GM04503 (cell line): Measurements from ENCODE around the gene EPOP.

Experiments
- DNase-seq: peaks from one replicate; pipeline ENCODE4 v3.0.0-alpha.2; 2012; ENCODE audit warnings: low read depth

Gene EPOP

DNA sequence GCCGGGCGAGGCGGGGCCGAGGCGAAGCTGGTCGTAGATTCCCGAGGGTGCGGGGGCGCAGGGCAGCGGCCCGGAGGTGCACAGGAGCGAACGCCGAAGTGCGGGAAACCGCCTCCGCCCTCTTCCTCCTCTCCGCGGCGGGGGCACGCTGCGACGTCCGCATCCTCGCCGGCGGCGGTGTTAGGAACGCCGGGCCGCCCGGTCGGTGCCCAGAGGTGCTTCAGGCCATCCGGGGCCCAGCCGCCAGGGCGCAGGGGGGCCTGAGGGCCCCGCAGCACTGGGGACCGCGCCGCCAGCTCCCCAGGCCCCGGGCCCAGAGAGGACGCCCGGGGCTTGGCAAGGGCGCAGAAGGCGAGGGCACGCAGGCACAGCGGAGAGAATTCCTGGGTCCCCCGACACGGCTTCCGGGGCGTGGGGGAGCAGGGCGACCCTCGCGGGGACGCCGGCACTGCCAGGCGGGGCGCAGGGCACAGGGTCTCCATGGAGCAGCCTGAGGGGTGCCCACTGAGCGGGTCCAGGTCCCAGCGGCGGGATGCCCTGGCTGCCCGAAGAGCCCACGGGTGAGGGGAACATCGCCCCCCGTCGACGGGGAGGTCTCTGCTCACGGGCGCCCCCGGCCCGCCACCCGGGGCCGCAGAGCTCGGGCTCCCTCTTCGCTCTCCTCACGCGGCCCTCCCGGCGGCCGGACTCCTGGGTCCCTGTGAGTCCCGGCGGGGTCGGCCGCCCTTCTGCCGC lies 576 bp downstream of the EPOP start:
- no peak for DNase-seq

DNA sequence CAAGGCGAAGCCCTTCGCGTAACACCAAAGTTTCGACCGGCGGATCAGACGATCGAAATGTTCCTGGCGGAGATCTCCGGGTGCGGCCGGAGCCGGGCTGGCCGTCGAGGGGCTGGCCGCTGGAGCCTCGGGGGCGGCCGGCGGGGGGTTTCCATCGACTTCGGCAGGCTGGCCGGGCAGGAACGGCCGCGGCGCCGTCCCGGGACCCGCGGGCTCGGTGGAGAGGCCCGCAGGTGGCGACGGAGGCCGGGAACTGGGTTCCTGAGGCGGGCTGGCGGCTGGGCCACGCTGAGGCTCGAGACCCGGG lies 1.1 kb downstream of the EPOP start:
- DNase-seq = no peak

DNA sequence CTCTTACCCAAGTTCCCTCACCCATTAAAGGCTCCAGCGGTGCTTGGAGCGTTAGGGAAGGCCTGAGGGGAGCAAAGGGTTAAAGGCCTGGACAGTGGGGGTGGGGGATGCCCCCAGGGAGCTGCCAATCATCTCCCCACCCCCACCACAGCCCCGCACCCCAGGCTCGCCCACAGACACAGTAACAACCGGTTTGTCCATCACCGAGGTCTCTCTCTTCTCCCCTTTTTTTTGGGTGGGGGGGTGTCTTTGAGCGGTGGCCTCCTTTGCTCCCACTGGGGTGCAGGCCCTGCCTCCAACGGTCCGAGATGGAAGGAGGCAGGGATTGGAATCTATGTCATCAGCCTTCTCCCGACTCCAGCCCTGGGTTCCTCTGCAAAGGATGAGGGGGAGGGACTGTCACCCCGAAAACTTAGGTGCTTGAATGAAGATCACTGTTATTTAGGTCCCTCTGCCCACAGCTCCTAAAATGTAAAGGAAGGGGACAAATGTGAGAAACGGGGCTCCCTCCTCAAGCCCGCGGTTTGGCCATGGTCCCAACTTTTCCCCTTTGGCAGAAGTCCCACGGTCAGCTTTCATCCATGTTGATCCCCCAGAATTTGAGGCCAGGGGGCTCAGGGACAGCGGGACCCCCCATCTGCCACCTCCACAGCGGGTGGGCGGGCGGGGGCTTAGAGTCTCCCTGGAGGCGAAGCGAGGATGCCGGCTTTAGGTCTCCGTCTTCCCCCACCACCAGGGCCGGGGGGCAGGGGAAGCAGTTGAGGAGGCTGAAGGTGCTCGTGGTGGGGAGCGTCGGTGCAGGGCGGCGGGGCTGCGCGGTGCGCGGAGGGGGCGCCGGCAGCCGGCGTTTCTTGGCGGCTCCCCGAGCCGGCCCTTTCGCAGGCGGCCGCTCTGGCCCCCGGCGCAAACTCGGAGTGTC lies 1.7 kb downstream of the EPOP start:
- no peak for DNase-seq

DNA sequence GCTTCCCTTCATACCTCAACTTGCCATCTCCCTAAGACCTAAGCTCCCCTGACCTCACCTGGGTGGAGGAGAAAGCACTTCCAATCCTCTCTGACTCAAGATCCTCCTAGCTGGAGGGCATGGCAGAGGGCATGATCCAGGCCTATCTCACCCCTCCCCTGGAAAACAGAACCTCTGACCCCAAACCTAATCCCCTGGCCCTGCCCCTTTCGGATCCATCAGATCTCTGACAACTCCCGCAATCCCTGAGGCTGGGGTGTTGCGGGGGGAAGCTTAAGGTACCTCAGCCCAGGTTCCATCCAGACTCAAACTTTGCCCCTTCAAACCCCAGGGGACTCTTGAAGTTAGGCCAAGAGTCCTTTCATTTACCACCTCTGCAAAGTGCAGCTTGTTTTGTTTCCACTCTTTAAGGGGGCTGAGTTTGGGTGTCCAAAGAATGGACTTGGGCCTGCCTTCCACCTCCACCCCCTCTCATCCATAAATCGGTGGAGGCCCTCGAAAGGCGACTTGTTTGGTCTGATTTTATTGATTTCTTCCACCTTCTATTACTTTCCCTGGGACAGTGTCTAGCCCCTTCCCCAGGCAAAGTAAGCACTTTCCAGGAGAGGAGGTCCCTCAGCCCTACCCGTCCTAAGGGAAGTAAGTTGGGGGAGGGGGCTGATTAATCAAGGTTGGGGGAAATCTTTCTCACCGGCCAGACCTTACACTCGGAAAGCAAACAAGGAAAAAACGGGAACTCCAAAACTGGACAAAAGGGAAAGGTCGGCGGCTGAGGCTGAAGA lies 2.6 kb downstream of the EPOP start:
- no peak for DNase-seq

DNA sequence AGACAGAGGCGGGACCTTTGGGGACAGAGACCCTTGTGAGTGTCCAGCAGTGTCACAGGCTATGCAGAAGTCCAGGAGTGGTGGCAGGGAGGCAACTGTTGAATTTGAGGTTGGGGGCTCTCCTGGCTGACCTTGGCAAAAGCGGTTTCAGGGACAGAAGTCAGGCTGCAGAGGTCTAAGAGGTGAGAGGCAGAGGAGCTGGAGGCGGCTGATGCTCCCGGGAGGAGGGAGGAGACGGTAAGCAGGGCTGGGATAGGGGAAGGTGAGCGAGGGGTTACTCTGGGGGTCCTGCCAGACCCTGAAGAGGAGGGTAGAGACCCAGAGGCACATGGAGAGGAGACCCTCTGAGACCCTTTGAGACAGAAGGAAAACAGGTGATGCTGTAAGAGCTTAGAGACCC lies 5.2 kb downstream of the EPOP start:
- no peak for DNase-seq

DNA sequence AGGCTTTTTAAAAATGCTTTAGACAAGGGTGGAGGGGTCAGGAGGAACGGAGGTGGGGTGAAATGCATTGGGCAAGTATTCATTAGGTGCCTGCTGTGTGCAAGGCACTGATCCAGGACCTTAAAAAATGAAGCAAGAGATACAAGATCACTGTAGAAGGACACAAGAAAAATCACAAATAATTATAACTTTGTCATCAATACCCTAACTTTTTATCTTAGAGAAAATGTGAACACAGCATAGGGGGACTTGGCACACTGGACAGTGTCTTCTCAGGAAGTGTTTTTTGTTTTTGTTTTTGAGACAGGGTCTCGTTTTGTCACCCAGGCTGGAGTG lies 7.0 kb downstream of the EPOP start:
- DNase-seq = no peak

DNA sequence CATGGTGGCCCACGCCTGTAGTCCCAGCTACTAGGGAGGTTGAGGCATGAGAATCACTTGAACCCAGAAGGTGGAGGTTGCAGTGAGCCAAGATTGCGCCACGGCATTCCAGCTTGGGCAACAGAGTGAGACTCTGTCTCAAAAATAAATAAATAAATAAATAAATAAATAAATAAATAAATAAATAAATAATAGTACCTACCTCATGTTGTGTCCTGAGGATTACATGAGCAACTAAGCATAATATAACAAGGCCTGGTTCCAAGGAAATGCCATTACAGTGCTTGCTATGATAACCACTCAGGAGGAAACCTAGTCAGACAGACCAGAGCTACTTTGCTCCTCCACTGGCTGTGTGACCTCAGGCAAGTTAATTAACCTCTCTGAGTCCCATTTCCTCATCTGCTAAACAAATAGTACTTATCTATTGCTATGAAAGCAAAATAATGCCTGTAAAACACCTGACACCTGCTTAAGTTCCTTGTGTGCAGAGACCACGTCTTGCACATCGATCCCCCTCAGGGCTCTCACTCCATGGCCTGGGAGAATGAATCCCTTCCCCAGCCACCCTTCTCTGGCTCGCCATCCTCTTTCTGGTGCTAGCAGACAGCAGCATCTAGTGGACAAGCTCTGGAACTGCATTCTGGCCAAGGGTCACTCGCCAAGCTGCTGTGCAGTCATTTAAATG lies 7.5 kb downstream of the EPOP start:
- no peak for DNase-seq

DNA sequence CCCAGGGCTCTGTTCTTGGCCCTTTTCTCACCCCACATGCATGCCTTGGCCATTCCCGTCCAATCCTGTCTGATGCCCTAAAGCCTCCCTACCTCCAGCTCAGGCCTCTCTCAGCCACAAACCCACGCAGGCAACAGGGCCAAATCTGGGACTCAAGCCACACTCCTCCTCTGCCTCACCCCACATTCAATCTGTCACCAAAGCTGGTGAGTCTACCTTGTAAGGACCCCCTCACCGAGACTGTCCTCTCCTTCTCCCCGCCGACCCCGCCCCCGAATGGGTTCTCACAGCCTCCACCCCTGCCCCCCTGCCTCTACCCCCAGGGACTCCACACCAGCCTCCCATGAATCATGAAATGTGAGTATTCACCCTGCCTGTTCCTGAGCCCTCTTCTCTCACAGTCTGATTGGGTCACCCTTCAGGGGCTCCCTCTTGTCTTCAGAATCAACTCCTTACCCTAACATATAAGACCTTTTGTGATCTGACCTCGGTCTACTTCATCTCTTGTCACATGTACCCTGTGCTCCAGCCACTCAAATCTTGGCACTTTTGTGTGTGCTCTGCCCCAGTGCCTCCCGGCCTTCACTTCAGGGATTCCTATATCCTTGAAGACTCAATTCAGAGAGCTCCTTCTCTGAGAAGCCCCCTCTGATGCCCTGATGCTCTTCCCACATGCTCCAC lies 10.7 kb downstream of the EPOP start:
- no peak for DNase-seq

DNA sequence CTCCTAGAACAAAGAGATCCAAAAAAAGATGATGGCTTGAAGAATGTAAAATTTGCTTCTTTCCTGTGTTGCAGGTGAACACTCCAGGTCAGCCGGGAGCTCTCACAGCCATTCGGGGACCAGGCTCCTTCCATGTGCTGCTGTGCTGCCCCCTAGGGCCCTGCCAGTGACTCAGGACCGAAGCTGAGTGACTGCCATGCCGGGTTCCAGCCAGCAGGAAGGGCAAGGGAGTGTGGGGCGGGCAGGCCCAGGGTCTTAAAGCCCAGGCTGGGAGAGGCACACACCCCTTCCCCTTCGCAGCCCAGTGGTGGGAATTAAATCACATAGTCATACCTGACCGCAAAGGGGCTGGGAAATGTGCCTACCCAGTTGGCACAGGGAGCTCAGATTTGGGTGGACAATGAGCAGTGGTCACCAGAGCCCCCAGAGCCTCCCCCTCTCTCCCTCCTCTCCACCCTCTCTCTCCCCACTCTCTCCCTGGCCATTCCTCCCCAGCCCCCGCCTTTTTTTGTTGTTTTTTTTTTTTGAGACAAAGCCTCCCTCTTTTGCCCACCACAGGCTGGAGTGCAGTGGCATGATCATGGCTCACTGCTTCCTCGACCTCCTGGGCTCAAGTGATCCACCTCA lies 11.5 kb downstream of the EPOP start:
- DNase-seq = no peak

DNA sequence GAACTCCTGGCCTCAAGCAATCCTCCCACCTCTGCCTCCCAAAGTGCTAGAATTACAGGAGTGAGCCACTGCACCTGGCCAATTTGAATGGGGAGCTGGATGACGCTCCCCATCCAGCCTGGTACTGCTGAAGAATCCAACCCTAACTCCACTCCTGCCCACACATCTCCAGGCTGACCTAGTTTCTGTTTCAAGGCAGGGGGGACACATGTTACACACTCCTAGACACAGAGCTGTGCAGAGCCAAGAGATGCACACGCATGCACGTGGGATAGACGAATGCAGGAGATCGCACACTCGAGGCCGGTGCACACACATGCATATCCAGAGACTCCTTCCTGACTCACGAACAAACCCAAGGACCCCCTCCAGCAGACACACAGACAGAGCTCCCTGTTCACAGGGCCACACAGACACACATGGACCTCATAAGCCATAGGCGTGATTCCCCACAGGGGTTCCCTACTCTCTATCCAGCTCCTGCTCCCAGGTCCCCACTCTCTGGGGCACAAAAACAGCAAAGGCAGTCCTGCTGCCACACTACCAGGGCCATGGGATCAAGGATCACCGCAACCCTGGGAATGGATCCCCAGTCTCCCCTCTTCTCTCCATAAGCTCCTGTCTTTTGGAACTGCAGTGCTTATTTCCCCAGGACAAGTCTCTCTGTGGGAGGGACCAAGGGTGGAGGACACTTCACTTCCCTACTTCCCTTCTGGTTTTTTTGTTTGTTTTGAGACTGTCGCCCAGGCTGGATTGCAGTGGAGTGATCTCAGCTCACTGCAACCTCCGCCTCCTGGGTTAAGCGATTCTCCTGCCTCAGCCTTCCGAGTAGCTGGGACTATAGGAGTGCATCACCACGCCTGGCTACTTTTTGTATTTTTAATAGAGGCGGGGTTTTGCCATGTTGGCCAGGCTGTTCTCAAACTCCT lies 14.4 kb downstream of the EPOP start:
- DNase-seq = no peak

DNA sequence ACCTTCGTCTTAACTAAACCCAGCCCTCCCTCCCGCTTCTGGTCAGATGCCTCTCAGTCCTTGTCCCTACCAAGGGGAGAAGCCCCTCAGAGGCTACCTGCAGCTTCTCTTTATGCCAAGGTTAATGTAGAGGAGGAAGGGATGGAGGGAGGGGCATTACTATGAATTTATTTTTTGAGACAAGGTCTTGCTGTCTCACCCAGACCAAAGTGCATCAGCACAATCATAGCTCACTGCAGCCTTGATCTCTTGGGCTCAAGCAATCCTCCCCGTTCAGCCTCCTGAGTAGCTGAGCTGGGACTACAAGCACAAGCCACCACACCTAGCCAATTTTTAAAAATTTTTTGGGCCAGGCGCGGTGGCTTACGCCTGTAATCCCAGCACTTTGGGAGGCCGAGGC lies 15.3 kb downstream of the EPOP start:
- no peak for DNase-seq

DNA sequence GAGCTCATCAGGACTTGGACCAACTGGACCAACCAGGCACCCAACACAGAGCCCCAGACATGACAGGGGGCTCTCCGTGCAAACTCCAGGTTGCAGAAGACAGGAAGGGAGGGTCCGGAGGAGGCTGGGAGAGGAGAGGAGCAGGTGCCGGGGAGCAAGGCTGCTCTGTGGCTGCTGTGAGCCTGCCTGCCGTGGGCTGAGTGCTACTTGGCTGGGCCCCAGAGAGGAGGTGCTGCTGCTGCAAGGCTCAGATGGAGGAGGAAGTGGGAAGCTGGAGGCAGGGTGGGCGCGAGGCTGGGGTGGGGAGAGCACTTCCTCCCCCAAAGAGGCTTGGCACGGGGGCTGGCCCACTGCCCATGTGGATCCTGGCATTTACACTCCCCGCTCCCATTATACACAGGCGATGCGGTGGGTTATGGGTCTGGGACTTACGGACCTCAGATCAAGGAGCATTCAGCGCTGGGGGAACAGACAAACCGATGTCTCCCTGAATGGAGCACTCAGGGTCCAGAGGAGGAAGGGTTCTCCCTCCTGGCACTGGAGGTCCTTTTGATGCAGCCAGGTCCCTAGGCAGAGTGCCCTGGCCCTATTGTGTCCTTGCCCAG lies 15.9 kb downstream of the EPOP start:
- DNase-seq = no peak

DNA sequence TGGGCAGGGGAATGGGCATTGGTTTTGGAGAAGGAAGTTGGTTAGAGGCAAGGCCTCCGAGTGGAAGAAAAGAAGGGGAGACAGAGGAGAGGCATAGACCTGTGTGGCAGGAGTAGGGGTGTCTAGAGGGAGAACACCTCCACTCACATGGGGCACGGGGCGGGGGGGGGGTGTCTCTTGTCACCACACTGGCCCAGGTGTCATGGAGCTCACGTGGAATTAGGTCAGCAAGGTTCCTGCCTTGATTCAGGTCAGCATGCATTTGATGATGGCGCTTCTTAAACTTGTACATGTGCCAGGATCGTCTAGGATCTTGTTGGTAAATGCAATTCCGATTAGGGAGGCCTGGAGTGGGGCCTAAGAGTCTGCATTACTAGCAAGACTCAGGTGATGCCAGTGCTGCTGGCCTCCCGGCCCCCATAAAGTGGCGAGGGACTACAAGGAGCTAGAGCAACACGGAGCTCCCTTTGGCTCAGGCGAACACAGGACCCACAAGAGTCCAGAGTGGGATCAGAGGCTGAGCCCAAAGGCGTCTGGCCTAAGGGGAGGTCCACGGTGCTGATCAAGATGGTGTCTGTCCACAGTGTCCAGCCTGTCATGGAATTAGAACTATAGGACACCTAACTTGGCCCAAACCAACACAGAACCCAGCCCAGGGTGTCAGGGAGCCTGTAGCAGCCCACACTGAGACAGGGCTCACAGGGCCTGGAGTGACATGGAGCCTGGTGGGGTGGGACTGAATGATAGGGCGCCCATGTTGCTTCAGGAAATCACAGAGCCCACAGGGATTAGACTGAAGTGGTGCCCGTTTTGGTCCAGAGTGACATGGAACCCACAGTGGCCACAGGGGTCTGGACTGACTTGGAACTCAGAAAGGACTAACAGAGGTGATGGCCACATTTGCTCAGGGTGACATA lies 16.7 kb downstream of the EPOP start:
- no peak for DNase-seq

DNA sequence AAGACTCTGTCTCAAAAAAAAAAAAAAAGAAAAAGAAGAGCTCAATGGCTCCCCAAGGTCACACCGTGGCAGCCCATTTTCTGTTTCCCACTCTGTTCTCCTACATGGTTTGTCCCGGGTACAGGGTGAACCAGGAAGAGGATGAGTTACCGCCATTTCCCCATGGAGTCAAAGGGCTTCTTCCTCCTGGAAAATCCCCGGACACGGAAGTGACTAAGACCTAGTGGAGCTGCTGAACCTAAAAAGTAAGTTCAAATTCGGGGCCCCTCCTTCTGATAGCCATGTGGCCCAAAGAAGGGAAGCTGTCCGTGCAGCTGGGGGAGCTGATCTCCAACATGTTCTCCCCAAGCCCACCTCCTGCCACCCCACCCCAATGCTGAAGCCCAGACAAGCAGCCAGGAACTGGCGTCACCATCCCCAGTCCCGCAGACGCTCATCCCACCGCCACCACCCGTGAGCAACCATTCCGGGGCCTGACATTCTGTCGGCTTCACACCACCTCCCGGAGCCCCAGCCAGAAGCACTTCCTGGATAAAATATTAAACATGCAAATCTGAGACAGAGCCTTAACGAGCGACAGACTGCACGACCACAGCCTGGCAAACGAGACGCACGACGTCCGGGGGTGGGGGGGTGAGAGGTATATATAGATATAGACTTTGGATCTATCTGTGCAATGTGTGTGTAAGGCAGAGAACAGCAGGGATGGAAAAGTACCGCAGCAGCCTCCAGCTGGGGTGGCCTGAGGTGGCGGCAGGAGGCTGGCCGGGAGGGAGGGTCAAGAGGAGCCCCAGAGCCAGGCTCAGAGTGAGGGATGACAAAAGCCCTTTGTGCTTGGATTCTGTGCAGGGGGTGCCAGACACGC lies 17.6 kb downstream of the EPOP start:
- no peak for DNase-seq

DNA sequence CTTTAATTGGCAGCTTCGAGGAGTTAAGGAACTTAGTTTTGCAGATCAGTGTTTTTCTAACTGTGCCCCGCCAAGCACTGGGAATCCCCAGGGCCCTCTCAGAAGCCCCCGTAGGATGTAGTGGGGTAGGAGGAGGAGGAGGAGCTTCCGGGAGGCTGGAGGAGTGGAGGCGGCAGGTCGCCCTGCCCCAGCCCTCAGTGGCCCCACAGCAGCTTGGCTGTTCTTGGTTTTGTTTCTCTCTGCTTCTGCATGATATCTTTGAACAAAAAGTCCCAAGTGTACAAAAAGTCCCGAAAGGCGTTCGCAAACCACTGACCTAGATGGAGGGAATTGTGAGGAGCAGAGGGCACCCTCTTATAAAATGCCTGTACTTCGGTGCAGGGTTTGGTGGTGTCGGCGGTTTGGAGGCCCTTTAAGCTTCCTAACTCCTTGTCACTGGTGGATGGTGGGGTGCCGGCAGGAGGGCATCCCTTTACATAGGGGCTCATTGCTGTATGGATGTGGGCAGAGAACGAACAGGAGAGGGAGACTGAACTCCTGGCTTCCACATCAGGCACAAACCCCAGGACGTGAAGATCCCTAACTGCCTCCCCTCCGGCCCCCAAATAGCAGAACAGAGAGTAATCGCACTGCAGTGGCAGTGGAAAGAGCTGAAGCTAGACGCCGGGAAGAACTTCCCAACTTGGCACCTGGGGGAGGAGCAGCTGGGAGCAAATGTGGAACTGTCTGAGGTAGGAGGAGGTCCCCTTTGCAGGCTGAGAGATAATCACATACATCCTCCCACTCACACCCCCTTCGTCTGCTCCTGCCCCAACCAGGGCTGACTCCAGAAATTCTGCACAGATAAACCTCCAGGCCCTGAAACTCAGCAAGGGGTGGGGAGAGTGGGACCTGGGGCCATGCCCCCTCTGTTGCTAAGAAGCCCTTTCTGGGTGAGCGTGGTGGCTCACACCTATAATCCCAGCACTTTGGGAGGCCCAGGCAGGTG lies 20.1 kb downstream of the EPOP start:
- DNase-seq = no peak

DNA sequence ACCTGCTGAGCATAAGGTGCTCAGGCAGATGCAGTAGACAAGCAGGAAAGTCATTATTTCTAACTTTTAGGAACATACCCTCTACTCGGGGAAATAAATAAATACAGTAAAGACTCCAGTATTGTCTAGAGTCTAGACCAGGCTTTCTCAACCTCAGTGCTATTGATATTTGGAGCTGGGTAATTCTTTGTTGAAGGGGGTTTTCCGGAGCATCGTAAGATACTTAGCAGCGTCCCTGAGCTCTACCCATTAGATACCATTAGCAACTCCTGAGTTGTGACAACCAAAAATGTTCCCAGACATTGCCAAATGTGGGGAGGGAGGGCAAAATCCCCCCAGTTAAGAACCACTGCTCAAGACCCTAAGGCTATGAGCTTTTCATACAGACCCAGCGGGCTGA lies 21.1 kb downstream of the EPOP start:
- DNase-seq = no peak
